ENCODE measurements around the gene PTPRD. TPM values are rescaled to one million over a fixed set of nuclear protein-coding genes. Genes with fewer than 3 reads are reported as not detected.

Gene PTPRD
- total RNA-seq, 1 experiment from 2014 or later: 1.8 TPM

DNA sequence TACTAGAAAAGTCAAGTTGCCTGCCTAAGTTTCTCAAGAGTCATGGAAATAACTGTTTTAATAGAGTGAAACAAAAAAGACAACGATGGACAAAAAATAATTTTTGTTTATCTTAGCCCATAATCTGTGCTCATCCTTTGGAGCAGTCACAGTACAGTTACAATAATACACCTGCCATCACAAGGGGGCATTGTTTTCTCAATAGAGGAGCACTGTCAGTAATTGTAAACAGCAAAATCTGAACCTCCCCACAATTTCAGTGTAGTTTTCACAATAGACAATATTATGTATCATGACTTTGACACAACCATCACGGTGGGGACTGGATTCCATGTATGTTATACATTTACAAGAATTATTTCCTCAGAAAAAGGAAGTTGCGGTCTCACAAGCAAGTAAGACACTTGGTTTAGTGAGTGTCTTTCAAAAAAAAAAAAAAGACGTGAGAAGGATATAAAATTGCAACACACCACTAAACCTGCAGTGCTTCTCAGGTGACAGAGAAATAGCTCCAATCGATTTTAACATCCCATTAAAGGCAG lies 586.3 kb downstream of the PTPRD start:
- TF ChIP-seq, protein P1, sequence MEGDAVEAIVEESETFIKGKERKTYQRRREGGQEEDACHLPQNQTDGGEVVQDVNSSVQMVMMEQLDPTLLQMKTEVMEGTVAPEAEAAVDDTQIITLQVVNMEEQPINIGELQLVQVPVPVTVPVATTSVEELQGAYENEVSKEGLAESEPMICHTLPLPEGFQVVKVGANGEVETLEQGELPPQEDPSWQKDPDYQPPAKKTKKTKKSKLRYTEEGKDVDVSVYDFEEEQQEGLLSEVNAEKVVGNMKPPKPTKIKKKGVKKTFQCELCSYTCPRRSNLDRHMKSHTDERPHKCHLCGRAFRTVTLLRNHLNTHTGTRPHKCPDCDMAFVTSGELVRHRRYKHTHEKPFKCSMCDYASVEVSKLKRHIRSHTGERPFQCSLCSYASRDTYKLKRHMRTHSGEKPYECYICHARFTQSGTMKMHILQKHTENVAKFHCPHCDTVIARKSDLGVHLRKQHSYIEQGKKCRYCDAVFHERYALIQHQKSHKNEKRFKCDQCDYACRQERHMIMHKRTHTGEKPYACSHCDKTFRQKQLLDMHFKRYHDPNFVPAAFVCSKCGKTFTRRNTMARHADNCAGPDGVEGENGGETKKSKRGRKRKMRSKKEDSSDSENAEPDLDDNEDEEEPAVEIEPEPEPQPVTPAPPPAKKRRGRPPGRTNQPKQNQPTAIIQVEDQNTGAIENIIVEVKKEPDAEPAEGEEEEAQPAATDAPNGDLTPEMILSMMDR (IDR thresholded peaks at IDR 0.05; ENCODE audit: unreplicated experiment): no peak
- Mint-ChIP-seq H3K36me3 (ENCODE audit: insufficient read depth, unreplicated experiment) (no peaks in the 10 kb centered on the region), H3K4me1 (ENCODE audit: low read depth, unreplicated experiment) (no peaks in the 10 kb centered on the region), H3K9me3 (ENCODE audit: low read depth, unreplicated experiment) (no peaks in the 10 kb centered on the region), H3K27me3 (ENCODE audit: unreplicated experiment) (no peaks in the 10 kb centered on the region), H3K4me3 (ENCODE audit: low read depth, unreplicated experiment) (no peak overlapping the region), H3K27ac (ENCODE audit: unreplicated experiment) (no peak overlapping the region)
- CTCF ChIA-PET: no interaction called here
- DNase-seq: no peak
- no TSS peak for BruUV-seq (replicated peaks)
- intact Hi-C loops (cut with micrococcal nuclease; ENCODE audit: unreplicated experiment): no loop called here

DNA sequence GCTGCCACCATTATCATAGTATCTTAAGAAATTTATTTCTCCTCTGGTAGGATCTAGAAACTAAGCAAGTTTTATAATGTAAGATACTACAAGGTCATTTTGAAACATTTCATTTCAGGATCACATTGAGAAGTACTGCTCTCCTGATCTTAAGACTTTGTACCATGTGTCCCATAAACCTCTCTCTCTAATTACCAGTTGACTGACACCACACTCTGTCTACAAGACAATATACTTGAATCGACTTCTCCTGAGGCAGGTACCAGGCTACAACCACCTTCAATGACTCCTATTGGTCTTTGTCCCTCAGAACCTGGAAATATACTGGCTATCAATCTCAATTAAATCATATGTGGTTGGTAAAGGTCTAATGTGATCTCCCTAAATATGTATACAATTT lies 597.0 kb downstream of the PTPRD start:
- Mint-ChIP-seq H3K4me1 (ENCODE audit: low read depth, unreplicated experiment) (no peaks in the 10 kb centered on the region), H3K4me3 (ENCODE audit: low read depth, unreplicated experiment) (no peak overlapping the region), H3K9me3 (ENCODE audit: low read depth, unreplicated experiment) (no peaks in the 10 kb centered on the region), H3K36me3 (ENCODE audit: insufficient read depth, unreplicated experiment) (no peaks in the 10 kb centered on the region), H3K27ac (ENCODE audit: unreplicated experiment) (no peak overlapping the region), H3K27me3 (ENCODE audit: unreplicated experiment) (no peaks in the 10 kb centered on the region)
- no peak for DNase-seq
- TF ChIP-seq, protein P1 (IDR thresholded peaks at IDR 0.05; ENCODE audit: unreplicated experiment): no peak
- BruUV-seq (replicated peaks): no TSS peak
- CTCF ChIA-PET: no interaction called here
- intact Hi-C loops (cut with micrococcal nuclease; ENCODE audit: unreplicated experiment): no loop called here

DNA sequence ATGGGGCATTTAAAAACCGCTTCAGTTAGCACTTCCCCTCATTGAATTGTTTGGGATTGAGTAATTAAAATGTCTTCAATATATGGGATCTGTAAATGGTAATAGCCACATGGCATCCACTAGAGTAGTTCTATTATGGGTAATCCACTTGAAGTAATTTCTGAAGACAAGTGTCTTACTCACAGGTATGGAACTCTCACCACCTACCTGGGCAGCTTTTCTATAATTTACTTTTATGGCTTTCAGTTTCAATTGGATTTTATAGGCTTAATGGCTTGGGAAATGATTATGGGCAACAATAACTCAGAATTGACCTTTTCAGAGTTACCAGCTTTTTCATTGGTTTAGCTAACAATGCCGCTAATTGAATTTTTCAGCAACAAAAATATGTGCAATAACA lies 597.9 kb downstream of the PTPRD start:
- no peaks in the 10 kb centered on the region for H3K4me1 Mint-ChIP-seq (ENCODE audit: low read depth, unreplicated experiment)
- H3K4me3 Mint-ChIP-seq (ENCODE audit: low read depth, unreplicated experiment): no peak overlapping the region
- TF ChIP-seq, protein P1 (IDR thresholded peaks at IDR 0.05; ENCODE audit: unreplicated experiment): no peak
- no peak overlapping the region for H3K27ac Mint-ChIP-seq (ENCODE audit: unreplicated experiment)
- BruUV-seq (replicated peaks): no TSS peak
- intact Hi-C loops (cut with micrococcal nuclease; ENCODE audit: unreplicated experiment): no loop called here
- H3K36me3 Mint-ChIP-seq (ENCODE audit: insufficient read depth, unreplicated experiment): no peaks in the 10 kb centered on the region
- CTCF ChIA-PET: interaction anchor here (0.6 kb wide), 1 partner anchor 23 kb away, joined by 4 read pairs; no protein-coding TSS in a partner anchor
- no peaks in the 10 kb centered on the region for H3K9me3 Mint-ChIP-seq (ENCODE audit: low read depth, unreplicated experiment)
- H3K27me3 Mint-ChIP-seq (ENCODE audit: unreplicated experiment): no peaks in the 10 kb centered on the region
- no peak for DNase-seq

DNA sequence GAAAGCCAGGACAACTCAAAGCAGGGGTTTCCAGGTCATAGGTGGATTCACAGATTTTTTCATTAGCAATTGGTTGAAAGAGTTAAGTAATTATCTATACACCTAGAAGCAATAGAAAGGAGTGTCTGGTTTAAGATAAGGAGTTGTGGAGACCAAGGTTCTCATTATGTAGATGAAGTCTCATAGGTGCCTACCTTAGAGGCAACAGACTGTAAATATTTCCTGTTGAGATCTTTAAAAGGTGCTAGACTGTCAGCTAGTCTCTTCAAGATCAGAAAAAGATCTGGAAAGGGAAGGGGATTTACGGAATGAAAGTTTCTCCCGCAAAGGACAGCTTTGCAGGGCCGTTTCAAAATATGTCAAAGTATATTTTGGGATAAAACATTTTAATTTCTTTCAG lies 603.4 kb downstream of the PTPRD start:
- Mint-ChIP-seq H3K9me3 (ENCODE audit: low read depth, unreplicated experiment) (no peaks in the 10 kb centered on the region), H3K27ac (ENCODE audit: unreplicated experiment) (no peak overlapping the region), H3K4me3 (ENCODE audit: low read depth, unreplicated experiment) (no peak overlapping the region), H3K36me3 (ENCODE audit: insufficient read depth, unreplicated experiment) (no peaks in the 10 kb centered on the region), H3K27me3 (ENCODE audit: unreplicated experiment) (no peaks in the 10 kb centered on the region), H3K4me1 (ENCODE audit: low read depth, unreplicated experiment) (no peaks in the 10 kb centered on the region)
- CTCF ChIA-PET: no interaction called here
- intact Hi-C loops (cut with micrococcal nuclease; ENCODE audit: unreplicated experiment): no loop called here
- no TSS peak for BruUV-seq (replicated peaks)
- TF ChIP-seq, protein P1 (IDR thresholded peaks at IDR 0.05; ENCODE audit: unreplicated experiment): no peak
- no peak for DNase-seq

Data from Calu3 (cell line).